Fibroblast of peridontal ligament (primary cell): ENCODE data around the gene TTC3.
A peak's percentile ranks its signal among the peaks of the same experiment; 100 is the strongest.

Experiments
- DNase-seq: peaks from one replicate; pipeline ENCODE4 v3.0.0-alpha.2; 2010; ENCODE audit errors: extremely low read depth

The TTC3 gene

DNA sequence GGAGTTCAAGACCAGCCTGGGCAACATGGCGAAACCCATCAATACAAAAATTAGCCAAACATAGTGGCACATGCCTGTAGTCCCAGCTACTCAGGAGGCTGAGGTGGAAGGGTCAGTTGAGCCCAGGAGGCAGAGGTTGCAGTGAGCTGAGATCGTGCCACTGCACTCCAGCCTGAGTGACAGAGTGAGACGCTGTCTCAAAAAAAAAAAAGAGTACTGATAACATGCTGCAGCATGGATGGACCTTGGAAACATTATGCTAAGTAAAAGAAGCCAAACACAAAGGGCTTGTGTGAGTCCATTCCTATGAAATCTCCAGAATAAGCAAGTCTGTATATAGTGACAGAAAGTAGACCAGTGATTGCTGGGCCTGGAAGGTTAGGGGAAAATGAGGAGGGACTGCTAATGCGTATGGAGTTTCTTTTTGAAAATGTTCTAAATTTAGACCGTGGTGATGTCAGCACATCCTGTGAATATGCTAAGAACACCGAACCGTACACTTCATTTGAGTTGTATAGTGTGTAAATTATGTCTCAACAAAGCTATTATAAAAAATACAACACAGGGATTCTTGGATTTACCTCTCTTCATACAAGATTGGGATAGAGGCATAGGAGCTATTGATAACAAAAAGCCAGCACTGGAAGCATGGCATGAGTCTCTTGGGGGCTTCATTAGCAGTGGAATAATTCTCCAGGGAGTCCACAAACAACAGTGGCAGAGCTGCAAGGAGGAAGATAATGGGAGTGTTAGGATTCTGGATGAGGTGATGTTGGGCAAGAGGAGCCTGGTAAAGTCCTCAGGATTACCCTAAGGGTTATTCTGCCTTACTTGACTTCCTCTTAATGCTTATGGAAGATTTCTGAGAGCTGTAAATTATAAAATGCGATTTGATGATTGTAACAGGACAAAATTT, 73.5 kb downstream of the TTC3 start:
- no peak for DNase-seq

DNA sequence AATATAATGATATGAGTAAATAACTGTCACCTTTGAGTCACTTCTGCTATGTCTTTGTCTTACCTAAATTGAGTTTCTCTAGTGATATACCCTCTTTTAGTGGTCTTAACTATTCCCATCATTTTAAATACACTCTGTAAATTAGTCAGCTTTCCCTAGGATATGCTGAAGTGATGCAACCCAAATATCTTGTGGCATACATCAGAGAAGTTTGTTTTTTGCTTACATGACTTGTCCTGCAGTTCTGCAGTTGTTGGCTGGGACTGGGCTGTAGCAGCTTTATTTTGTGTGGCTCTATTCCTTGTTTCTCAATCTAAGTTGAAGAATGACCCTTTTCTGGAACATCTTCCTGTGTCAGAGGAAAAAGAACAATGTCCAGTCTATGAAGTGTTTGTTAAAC, 76.4 kb downstream of the TTC3 start:
- DNase-seq, result peak; percentile 88

GRCh38 chr21:37153196-37153934, 80.3 kb downstream of the TTC3 start:
- peak; percentile 67 for DNase-seq

GRCh38 chr21:37153935-37154350, 80.9 kb downstream of the TTC3 start:
- DNase-seq, result no peak

DNA sequence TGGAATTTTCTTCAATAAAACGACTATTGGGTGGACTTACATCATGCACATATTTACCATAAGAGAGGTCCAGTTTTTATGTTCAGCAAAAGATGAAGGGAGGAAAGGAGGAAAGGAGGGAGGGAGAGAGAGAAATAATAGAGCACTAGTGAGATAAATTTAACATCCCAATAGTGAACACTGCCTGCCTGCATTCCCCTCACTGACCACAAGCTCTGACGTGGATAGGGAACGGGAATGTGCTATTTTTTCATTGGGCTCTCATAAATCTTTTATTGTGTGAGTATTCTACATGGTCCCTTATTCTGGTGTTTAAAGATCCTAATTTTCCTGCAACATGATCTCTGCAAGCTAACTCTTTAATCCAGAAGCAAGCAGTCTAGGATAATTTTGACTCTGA, 82.1 kb downstream of the TTC3 start:
- peak; percentile 41 for DNase-seq

DNA sequence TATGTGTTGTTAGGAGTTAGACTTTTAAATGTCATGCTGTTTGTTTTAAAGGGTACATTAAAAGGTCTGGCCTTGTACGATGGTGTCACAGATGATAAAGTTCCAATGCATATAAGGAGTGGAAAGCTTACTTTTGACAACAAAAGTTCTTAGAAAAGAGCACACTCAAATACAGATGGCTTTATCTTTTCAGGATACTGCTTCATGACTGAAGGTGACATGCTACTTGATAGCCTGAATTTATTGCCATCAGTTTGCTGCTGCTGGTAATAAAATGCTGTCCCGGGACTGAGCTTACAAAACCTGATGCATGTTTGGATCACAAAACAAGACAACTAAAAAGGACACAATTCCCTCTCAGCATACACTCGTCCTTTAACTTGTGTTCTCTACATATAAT, 84.9 kb downstream of the TTC3 start:
- no peak for DNase-seq

DNA sequence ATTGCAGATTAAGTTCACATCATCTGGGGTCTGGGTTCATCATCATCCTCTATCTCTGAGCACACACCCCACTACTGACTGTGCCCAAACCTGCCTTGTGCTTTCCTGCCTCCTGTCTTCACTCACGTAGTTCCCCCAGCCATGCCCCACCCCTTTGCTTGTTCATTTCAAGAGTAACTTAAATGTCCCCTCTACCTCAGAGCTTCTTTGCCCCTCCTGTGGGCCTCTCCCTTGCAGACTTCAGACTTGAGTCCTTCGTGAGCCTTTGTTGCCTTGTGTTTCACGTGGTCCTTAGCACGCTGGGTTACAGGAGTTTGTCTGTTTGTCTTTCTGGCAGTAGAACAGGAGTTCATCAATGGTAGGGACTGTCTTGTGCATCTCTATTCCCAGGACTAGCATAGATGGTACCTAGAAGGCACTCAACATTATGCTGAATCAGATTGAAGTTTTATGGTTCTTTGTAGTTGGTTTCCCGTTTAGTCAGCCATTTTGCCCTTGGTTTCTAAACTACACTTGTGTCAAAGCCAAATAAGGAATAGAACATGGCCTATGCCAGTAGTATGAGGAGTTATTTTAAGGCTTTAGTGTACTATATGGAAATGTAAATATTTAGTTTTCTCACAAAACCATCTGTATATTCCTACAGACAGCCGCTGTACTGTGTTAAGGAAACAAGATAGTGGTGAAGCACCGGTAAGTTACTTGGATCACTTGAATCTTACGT, 86.2 kb downstream of the TTC3 start:
- DNase-seq, result no peak

DNA sequence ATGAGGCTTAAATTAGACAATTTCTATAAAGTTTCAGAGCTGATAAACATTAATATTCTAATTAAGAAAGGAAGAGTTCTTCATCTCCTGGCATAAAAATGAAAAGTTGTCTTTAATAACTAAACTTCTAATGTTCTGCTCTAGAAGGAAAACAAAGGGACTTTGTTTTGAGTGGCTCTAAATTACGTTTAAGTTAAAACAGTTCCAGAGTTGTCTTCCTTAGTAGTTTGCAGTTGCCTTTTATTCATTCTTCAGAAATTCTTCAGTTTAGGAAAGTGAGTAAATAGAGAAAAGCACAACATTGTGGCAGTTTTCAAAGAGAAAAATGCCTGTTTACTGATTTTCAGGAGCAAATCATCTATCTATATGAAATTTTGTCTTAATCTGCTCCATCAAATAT, 86.9 kb downstream of the TTC3 start:
- DNase-seq, result no peak

DNA sequence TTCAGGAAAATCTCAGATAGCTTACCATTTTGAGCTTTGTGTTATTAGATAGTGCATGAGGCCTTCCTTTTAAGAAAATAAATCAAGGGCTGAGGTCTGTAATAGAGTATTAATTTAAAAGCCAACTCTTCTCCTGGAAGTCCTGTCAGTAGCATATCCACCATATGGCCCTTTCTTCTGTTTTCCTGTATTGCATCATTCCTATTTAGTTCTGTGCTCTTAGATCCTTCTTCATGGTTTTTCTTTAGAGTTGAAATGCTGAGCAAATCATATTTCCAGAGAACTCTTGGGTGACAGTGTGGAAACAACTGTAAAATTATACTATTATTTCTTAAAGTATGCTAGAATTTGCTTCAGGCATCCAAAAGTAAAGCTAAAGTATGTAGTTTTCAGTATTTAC, 91.7 kb downstream of the TTC3 start:
- peak; percentile 43 for DNase-seq

GRCh38 chr21:37165586-37165985, 92.5 kb downstream of the TTC3 start:
- DNase-seq, result peak; percentile 72

DNA sequence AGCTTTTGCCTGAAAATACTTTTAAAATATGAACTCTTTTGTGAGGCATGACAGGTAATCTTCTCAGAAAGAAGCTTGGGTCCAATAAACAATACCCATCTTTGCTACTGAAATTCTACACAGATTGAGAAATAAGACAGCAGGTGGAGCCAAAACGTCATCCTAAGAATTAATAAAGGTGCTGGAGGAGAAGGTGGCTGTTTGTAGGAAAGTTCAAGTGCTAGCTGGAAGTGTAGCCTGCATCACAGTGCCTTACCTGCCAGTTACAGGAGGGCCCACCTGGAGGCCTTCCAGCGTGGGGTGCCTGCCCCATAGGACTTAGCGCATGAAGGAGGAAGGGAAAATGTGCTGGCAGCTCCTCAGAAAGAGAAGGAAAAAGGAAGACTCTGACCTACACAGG, 93.7 kb downstream of the TTC3 start:
- no peak for DNase-seq

GRCh38 chr21:37168666-37169065, 95.6 kb downstream of the TTC3 start:
- no peak for DNase-seq

GRCh38 chr21:37172646-37173045, 99.6 kb downstream of the TTC3 start:
- DNase-seq, result no peak

DNA sequence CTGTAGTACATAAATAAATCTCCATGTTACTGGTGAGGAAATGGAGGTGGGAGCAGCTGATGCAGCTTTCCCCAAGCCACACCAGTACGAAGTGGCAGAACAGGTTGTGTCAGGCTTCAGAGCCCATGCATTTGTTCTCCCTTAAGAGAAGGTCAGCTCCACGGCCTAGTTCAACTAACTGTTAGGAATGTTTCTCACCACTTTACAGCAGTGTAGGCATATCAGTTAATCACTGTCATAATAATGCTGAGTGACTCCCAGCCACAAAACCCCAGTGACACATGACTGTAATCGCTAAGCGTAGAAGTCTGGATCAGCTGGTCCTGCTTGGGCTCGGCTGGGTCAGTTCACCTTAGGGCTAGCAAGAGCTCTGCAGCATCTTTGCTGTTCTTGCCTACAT, 103.7 kb downstream of the TTC3 start:
- no peak for DNase-seq

GRCh38 chr21:37181059-37181458, 108.0 kb downstream of the TTC3 start:
- DNase-seq, result no peak

DNA sequence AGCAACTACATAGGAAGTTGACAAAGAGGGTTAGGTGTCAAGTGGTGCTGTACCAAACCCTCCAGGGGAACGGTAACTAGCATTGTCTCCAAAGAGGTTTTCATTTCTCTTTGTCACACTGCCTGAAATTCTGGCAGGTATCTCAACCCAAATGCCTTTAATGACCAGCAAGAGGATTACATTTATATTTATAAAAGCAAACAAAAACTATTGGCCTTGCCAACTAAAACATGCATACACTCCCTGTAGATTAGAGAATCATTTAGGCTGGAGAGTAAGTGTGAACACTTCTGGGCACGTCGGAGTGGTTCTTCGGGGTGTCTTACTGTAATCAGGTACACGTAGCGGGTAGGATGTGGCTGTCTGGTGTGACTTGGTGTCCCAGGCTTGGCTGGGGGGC, 109.2 kb downstream of the TTC3 start:
- no peak for DNase-seq

- DNase-seq, result no peak
Measured at GRCh38 chr21:37183749-37184148, 110.7 kb downstream of the TTC3 start.

- DNase-seq, result no peak
Measured at GRCh38 chr21:37184784-37185593, 111.9 kb downstream of the TTC3 start.

DNA sequence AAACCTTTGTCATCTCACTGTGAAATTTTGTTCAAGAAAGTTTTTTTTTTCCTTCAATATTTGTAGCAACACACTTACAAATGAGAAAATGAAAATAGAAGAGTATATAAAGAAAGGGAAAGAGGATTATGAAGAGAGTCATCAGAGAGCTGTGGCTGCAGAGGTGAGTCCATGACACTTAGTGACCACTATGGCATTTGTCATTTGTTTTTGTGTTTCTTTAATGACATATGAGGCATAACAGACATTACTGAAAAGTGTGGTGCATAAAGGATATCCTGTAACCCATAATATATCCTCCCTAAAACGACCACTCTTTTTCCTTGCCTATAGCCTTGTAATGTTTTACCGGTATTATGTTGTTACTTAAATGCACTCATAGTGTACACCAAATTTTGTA, 113.9 kb downstream of the TTC3 start:
- no peak for DNase-seq

DNA sequence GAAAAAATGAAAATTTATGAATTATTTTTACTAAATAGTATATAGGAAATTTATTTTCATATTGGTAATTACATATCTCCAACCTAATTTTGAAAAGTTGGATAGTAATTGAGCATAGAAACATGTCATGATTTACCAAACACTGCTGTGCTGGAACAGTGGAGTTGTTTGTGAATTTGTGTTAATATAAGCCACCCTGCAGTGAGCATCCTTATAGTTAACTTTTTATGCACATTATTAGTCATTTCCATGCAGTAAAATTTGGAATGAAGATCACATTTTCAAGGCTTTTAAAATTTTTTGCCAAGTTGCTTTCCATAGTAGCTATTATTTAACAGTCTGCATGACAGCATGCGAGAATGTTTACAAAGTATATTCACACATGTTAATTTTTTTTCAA, 115.8 kb downstream of the TTC3 start:
- no peak for DNase-seq

DNA sequence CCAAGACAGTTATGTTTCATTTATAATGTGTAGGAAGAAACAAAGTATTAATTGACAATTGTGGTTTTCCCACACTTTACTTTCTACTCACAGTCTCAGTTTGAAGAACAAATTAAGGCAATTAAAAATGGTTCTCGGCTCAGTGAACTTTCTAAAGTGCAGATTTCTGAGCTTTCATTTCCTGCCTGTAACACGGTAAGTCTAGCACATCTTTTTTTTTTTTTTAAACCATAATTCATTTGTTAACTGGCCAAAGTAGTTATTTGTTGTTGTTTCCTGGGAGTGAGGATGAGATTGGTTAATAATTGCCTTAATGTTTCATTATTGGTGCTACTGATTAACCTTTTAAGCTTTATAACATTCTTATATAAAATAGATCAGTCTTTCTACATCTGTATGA, 119.0 kb downstream of the TTC3 start:
- no peak for DNase-seq

GRCh38 chr21:37193006-37193405, 120.0 kb downstream of the TTC3 start:
- DNase-seq, result no peak
